Dedifferentiated amniotic fluid mesenchymal stem cell (primary cell): ENCODE measurements around the gene KCNK16.
"Not testable (repeated sequence)": the region's sequence is repeated elsewhere in the genome, so short reads cannot be mapped to it uniquely, and the experiment has no call there.

Source experiments
- DNase-seq: peaks from one replicate; pipeline ENCODE4 v3.0.0-alpha.2; 2016; ENCODE audit errors: extremely low spot score

Gene KCNK16

GRCh38 chr6:39309942-39310531, 12.5 kb downstream of the KCNK16 start:
- peak; percentile 47 for DNase-seq

DNA sequence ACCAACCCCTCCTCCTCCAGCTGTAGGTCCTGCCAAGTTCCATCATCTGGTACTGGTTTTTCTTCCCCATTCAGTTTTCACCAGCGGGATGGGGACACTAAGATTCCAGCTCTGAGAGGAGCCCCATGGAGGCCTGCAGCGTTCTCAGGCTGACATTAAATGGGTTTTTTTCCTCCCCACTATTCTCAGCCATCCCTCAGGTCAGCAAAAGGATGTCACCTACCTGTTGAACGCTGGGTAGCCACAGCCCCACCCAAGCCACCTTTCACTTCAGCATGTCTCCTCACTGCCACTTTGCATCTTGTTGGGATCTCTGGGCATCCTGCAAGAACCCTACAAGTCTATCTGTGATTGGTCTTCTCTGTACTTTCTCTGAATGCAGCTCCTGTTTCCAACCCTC, 15.0 kb downstream of the KCNK16 start:
- DNase-seq, result no peak

DNA sequence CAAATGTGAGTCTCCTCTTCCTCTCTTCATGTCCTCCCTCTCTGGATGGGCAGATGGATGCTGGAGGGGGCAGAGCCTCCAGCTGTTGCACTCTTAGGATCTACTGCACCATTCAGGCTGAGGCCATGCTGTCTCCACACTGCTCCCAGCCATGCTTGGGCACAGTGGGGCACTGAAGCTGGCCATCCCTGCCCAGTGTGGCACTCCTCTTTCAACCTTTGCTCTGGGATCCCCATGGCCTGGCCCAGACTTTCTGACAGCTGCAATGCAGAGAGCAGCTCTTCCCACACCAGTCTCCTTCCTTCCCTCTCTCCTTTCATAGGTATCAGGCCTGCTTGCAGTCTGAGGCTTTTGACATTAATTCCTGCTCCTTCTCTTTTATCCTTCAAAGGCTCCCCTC, 17.6 kb downstream of the KCNK16 start:
- DNase-seq, result no peak

- DNase-seq, result no peak
These were observed 18.9 kb downstream of the KCNK16 start for GRCh38 chr6:39303425-39304153.

DNA sequence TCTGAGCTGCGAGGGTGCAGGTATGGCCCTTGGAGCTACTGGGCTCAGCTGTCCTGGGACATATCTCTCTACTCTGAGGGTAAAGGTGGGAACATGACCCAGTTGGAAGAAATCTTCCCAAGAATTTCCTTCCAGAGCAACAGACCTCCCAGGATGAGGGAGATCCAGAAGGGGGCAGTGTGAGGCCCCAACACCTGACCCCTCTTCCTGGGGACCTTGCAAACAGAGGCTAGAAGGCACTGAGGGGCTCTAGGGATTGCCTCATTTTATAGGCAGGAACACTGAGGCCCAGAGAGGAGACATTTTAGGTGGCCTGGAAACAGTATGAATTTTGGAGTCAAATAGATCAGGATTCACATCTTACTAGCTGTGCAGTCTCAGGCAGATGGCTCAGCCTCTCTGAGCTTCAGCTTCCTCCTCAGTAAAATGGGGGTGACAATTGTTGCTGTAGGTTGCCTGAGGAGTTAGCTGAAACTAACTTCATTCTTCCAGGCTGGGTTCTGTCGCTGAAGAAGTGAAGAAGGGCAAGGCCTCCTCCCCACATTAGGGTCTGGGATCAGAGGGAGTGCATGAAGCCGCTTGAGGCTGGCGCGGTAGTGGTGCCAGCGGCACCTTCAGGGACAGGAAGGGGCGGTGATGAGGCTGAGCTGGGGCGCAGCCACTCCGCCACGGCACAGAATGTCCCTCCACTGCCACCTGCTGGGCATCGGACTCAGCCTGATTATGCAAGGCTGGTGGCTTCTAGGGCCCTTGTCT, 19.7 kb downstream of the KCNK16 start:
- DNase-seq, result peak; percentile 49

- DNase-seq, result no peak
These were observed 20.5 kb downstream of the KCNK16 start for GRCh38 chr6:39302011-39302410.

GRCh38 chr6:39301606-39302005, 20.9 kb downstream of the KCNK16 start:
- no peak for DNase-seq

GRCh38 chr6:39300739-39301138, 21.8 kb downstream of the KCNK16 start:
- DNase-seq, result no peak

DNA sequence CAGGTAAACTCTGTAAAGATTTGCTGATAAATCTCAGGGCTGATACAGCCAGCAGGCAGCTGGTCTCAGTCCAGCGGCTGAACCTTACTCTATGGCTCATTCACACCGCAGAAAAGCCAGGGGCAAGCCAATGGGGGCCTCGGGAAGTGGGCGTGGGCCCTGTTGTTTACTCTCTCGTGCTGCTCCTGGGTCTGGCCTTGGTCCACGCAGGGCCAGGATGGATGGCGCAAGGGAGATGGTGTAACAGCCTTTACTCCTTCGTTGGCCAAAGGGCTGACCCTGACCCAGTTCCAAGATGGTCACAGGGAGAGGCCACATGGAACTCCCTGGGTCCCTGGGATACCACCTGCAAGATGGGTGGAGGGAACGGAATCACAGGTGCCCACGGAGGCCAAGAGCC, 24.4 kb downstream of the KCNK16 start:
- DNase-seq, result no peak

DNA sequence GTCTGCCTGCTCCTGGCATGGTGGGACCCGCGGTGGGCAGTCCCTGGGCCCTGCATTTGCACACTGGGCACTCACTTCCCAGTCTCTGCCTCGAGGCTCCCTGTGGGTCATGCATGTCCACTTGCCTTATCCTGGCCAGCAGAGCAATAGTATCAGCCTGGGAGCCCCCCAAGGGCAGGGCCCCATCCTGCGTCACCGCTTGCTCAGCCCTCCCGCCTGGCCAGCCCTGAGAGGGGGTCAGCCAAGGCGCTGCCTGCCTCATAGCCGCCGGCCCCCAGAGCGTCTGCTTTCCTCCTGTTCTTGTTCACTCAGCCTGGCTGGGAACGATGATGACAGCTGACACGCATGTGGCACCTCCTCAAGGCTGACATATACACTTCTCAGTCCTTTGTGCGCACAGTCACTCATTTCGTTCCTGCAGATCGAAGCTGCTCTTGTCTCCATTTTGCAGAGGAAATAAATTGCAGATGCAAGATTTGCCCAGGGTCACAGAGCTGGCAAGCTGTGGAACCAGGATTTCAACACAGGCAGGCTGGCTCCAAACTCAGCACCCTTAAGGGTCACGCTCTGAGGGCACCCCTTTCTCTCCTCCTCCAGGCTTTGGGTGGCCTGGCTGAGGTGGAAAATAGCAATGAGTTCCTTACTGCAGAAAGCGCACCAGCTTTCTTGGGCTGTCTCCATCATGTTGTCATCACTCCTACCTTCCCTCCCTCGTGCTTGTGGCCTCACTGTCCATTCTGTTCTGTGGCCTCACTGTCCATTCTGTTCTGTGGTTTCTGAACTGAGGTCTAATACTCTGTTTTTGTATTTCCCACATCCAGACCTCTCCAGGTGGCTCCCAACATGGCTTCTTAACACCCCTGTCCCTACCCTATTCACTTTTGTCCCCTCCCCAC, 25.5 kb downstream of the KCNK16 start:
- DNase-seq, result no peak

- DNase-seq, result no peak
These were observed 26.9 kb downstream of the KCNK16 start for GRCh38 chr6:39295611-39296011.

GRCh38 chr6:39294899-39295298, 27.6 kb downstream of the KCNK16 start:
- DNase-seq, result no peak

DNA sequence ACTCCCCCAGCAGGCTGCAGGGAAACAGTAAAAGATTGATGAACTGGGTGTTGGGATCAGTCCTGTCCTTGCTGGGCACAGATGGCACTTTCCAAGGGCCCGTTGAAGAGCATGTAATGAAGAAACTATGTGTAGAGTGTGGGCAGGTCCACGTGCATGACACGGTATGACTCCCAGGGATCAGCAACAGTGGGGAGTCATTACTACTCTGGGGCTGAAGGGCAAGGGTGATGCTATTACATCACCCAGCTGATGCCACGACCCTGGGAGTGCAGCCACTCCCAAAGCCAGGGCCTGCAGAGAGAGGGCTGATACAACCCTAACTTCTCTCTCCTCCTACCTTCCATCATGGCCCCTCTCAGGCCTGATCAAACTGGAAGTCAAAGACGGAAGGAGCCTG, 28.4 kb downstream of the KCNK16 start:
- DNase-seq, result no peak

DNA sequence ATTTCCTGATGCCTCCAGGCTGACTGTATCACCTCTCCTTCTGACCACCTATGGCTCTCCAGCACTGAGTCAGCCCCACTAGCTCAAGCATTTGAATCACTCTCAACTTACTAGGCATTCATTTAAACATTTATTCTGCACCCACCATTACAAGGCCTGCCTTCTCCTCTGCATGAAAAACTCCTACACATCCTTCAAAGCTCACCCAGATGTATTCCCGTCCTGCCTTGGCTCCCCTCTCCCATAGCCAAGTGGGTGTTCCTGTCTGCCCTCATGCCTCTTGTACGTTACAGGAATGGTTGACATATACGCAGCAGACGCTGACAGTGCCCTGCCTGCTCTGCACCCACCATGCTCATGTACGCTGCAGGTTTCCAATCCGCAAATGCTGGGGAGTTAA, 29.9 kb downstream of the KCNK16 start:
- DNase-seq, result no peak

DNA sequence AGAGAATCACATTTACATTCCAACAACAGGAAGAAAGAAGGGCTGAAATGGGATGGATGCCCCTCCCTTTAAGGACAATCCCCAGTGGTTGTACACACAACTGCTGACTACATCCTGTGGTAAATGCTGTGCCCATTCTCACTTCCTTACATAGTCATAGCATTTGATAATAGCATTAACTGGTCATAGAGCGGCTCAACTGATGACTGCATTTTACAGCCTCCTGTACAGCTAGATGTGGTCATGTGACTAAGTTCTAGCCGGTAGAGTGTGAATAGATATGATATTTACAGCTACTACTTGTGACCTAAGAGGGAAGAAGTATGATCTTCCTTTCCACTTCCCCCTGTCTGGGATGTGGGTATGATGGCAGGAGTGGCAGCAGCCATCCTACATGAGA, 33.0 kb downstream of the KCNK16 start:
- DNase-seq, result no peak

- no peak for DNase-seq
These were observed 34.9 kb downstream of the KCNK16 start for GRCh38 chr6:39287601-39288000.

- not testable (repeated sequence) for DNase-seq
These were observed 35.9 kb downstream of the KCNK16 start for GRCh38 chr6:39286596-39286995.

GRCh38 chr6:39282774-39283173, 39.7 kb downstream of the KCNK16 start:
- DNase-seq, result no peak

DNA sequence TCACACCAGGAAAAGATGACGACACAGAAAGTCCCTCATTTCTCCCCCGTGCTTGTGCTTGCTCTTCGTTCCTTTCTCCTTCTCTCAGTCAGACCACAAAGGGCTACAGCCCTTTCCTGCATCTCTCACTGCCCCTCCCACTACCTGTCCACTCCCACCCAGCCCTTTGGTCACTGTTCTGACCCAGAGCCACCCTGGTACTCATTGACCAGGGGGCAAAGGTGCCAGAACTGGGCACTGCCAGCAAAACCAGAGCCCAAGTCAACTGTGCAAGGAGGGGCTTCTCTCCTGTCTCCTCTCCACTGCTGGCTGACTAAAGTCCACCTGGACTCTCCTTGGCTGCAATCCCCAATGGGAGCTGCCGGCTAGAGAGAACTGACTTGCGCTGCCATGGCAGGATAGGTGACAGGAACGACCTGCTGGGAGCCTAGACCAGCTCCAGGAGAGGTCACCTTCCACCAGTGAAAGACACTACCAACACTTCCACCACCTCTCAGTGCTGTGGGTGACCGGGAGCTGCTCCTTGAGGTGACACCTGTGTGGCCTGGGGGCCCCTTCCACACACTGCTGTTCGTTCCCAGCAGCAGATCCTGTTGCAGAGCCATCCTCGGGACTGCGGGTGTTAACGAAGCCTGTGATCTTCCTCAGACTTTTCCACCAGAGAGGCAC, 41.1 kb downstream of the KCNK16 start:
- DNase-seq, result no peak

DNA sequence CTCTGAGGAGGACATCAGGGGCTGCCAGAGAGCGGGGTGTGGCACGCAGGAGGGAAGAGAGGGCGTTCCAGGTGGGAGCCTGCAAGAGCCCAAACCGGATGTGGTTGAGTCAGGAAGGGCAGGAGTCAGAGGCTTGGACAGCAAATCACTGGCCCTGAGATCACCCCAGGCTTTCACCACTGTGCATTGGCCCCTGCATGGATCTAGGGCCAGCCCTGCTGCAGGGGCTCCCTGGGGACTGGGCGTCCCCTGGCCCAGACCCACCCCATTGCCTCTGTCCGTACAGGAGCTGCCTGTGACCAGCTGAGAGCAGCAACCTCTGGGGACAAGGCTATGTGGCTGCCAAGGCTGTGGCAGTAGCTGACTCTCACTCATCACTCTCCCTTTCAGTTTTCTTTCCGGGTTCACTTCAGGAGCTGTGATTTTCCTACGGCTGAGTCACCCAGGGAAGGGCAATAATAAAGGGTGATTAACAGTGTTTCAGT, 42.2 kb downstream of the KCNK16 start:
- DNase-seq, result no peak

GRCh38 chr6:39279539-39279938, 43.0 kb downstream of the KCNK16 start:
- no peak for DNase-seq
